Measurements from ENCODE around the gene CLIC6.
"Not testable (repeated sequence)": the region's sequence is repeated elsewhere in the genome, so short reads cannot be mapped to it uniquely, and the experiment has no call there.

Gene CLIC6

DNA sequence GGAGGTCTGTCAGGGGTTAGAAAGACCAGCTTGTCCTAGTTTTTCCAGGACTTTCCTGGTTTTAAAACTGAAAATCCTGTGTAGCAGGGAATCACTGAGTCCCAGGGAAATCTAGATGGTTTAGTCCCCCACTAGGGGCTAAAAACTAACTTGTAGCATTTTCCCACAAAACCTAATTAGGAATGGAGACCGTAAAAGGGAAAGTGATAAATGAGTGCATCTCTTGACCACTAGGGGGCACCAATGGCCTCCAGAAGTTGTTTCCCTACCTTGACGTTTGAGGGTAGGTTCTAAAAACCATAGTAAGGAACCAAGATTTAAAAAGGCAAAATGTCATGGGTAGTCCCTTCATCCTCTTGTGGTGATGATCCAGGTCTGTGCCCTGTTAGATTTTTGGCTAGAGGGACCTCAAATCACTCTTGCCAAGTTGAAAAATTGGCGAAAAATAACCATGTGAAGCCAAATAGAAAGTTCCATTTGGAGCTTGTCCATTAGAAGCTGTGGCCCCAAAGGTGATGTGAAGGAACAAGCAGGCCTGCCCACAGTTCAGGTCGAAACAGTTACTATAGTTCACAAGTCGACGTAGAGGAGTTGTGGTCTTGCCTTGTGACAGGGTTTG is 24.5 kb downstream of the CLIC6 start:
- DNase-seq (ENCODE audit: low spot score): peak; percentile 58

DNA sequence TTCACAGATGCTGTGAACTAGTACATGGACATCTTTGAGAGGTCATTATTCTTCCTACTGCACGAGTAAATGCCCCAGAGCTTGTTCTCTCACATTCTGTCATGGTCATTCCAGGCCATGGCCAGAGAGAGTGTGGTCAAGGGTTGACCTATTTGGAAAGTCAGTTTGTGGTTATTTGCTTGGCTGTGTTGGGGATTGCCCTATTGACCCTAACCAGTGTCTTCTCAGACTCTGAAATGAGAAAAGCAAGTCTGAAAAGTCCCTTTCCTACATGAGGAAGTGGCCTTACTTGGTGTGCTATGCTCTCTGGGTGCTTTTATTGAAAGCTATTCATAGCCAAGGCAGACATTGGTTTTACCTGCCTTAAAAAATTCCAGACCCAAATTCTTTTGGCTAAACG is 26.6 kb downstream of the CLIC6 start:
- DNase-seq (ENCODE audit: low spot score): no peak

DNA sequence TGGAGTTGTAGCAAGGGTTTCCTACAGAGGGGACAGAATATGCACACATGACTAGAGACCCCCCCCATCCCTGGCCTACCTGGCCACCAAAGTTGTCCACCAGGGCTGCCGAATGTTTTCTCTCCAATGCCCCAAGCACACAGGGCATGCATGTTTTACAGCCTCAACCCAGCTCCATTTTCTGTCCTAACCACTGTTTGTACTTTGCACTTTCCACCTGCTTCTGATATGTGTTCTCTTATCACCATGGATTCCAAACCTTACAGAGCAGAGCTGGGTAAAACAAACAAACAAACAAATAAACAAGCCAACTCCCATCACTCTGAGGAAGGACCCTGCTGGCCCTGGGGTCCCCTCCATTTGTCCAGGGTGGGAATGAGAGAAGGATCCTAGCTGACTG is 27.3 kb downstream of the CLIC6 start:
- no peak for DNase-seq (ENCODE audit: low spot score)

DNA sequence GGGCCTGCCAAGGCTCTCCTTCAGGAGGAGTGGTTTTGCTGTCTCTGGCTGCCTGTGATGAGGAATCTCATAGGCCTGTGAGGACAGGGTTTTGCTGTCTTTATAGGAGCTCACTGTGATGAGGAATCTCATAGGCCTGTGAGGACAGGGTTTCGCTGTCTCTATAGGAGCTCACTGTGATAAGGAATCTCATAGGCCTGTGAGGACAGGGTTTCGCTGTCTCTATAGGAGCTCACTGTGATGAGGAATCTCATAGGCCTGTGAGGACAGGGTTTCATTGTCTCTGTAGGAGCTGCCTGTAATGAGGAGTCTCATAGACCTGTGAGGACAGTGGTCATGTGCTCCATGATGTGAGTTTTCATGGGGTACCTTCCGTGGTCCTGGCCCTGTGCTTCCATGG is 29.0 kb downstream of the CLIC6 start:
- no peak for DNase-seq (ENCODE audit: low spot score)

DNA sequence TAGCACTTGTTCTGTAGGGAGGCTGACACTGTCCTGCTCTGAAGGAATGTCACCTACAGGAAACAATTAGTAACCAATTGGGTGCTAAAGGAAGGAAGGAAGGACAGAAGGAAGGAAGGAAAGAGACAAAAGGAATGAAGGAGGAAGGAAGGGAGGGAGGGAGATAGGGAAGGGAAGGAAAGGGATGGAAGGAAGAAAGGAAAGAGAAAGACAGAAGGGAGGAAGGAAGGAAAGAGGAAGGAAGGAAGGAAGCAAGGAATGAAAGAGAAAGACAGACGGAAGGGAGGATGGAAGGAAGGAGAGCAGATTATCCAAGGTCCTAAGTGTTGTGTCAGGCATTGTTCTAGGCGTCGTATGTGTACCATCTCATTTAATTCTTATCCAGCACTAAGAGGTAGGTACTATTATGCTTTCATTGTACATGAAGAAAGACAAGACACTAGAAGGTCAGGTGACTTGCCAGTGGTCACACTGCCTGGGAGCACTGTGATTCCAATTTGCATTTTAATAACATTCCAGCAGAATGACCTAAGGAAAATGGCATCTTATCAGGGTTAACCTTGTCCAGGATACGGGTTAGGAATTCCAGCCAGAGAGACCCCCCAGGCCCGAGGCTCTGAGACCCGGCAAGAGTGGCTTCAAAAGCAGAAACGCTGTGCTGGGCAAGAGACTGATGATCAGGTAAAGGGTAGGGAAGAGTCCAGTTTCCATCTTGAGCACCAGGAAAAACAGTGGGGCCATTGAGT is 29.6 kb downstream of the CLIC6 start:
- no peak for DNase-seq (ENCODE audit: low spot score)

DNA sequence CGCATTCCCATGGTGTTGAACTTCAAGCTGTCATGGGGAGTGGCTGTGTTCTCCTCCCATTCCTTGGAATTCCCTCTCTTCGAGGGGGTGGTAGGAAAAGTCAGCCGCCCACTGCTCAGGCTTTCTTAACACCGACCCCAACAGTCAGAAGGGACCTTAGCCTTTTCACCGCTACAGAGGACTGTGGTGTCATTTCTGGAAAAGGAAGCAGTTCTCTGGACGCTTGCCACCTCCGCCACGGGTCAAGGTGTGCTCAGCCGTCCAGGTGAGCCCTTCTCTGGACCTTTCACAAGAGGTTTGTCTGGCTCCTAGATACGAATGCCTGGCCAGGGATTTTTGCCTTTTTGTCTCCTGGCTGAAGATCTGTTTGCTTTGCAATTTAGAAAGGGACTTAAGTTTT is 31.8 kb downstream of the CLIC6 start:
- no peak for DNase-seq (ENCODE audit: low spot score)

DNA sequence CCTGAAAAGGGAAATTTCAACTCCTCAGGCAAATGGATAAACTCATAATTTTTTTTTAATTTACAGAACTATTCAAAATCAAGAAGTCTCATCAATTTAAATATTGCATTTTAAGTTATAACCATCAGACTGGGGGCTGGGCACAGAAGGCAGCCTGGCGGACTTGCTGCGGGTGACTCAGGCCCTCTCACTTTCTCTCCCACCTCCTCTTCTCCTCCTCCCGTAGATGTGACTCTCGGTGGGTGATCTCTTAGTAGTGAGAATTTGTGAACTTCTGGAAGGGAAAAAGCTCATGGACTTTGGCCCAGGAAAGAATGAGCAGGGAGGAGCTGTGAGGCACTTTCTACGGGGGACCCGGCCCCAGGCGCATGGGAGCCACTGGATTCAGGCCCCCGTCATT is 32.9 kb downstream of the CLIC6 start:
- no peak for DNase-seq (ENCODE audit: low spot score)

DNA sequence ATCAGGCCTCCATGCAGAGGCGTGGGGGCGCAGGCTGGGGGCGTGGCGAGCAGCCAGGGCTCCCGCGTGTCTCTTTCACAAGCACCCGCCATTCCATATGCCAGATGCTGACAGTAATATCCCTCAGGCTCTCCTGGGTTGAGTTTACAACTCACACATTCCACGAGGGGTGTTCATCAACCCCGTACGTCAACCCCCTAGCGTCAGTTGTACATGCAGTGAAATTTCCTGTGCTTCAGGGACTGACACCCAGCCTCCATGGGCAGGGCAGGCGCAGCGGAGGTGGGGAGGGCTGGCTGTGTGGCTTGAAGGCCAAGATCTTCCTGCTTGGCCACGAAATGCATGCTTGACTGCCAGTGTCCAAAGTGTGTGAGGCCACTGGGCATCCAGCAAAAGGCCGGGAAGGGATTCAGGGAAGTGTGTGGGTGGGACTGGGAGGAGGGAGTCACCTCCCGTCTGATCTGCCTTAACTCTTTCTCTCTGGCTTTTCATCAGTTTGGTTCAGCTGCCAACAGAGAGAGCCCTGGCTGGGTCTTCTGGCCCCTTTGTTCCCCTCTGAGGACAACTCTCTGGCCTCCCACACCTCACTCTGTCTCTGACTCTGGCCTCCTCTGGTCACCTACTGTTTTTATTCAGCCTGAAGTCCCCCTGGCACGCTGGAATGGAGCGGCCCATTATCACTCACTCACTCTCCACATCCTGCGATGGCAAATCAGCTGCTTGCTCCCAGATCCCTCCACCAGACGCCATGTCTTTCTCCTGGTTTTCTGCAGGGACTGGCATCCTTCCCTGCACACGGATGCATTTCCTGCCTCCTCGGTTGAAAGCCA is 33.8 kb downstream of the CLIC6 start:
- DNase-seq (ENCODE audit: low spot score): no peak

DNA sequence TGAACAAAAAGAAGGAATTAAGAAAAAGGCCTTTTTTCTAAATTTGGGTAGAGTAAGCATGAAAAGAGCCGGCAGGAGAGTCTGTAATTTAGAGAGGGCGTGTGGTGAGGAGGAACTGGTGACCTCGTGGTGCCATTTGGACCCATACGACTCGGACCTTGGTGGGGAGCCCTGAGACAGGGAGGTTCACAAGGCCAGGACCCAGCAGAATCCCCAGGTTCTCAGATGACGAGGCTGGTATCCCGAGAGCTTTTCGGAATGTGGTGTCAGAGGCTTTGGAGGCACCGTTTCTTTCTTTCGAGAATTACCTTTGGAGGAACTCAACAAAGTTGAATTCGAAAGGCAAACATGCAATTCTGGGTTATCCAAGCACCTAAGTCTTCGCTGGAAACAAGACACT is 34.8 kb downstream of the CLIC6 start:
- DNase-seq (ENCODE audit: low spot score): no peak

DNA sequence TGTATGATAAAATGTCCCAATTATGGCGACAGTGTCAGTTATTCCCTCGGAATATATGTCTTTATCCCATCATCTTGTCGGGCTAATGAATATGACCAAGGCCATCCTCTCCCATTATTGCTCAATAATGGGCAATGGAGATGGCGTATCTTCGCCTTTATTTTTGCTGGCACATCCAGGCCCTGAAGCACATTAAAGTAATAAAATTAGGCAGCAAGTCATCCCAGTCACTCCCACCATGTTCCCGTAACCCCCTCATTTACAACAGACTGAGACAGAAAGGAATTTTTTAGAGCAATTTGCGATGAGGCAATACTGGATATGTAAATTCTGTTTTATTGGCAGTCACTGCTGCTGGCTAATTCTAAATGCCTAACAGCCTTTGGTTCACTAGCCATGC is 35.3 kb downstream of the CLIC6 start:
- no peak for DNase-seq (ENCODE audit: low spot score)

DNA sequence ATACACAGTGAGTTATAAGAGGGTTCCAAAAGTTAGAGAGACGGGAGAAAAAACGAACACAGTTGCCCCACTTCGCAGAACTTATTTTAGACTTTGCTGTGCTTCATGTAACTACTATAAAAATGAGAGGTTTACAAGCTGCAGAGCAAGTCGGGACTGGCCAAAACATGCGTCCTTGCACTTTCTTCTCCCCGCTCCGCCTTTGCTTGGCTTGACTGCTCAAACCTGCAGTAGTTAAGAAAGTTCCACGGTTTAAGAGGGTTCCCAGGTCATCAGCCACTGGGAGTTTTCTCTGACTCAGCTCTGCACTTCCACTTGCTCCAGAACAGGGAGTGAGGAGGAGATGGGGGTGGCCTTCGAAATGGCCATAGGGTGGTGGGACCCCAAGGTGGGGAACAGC is 36.2 kb downstream of the CLIC6 start:
- no peak for DNase-seq (ENCODE audit: low spot score)

DNA sequence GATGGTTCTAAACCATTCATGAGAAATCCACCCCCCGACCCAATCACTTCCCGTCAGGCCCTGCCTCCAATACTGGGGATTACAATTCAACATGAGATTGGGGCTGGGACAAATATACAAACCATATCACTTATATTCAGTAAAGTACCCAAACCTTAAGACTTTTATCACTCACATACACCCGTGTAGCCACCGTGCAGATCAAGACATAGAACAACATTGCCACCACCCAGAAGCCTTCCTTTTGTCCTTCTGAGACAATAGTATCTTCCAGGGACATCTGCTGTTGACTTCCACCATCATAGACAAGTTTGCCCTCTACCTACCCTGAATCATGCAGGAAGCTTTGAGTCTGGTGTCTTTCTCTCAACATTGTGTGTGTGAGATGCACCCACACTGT is 37.5 kb downstream of the CLIC6 start:
- DNase-seq (ENCODE audit: low spot score): no peak

DNA sequence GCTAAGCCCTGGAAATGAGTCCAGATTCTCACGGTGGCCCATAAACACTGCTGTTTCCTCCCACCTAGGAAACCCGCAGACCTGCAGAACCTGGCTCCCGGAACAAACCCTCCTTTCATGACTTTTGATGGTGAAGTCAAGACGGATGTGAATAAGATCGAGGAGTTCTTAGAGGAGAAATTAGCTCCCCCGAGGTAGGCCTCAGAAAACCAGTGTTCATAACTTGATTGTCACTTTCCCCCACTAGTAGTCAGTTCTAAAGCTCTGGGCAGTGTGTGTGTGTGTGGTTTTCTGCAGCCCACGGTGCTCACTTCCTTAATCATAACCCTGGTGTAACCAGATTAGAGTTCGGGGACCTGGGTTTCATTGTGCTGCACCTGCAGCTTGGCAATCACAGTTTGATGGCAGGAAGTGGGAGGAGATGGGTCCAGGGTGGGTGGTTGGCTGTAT is 39.1 kb downstream of the CLIC6 start:
- DNase-seq (ENCODE audit: low spot score): no peak

DNA sequence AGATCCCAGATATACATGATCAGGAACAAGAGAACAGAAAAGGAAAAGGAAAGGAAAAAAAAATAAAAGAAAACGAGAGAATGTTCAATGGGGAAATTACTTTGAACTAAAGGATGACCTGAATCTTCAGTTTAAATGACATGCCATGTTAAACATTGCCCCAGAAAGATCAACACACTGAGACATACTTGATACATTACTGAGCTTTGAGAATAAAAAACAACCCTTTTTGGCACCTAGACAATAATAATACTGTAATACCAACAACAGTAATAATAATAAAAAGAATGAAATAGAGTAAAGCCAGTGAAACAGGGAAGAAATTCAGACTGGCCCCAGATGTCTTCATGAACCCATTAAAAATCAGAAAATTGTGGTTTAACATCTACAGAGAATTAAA is 44.8 kb downstream of the CLIC6 start:
- no peak for DNase-seq (ENCODE audit: low spot score)

DNA sequence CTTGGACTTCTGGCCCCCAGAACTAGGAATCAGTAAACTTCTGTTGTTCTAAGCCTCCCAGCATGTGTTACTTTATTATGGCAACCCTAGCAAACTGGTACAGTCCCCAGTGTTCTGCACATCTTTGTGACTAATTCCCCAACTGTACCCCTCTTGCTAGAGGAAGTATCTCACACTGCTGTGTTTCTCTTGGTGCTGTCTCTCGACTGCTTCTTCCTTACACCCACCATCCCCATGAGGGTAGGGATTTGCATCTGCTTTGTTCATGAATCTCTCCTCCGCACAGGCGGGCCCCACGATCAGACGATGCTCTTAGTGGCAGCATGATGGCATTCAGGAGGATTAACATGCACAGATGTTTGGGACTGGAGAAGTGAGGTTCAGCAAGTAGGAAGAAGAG is 46.7 kb downstream of the CLIC6 start:
- no peak for DNase-seq (ENCODE audit: low spot score)

DNA sequence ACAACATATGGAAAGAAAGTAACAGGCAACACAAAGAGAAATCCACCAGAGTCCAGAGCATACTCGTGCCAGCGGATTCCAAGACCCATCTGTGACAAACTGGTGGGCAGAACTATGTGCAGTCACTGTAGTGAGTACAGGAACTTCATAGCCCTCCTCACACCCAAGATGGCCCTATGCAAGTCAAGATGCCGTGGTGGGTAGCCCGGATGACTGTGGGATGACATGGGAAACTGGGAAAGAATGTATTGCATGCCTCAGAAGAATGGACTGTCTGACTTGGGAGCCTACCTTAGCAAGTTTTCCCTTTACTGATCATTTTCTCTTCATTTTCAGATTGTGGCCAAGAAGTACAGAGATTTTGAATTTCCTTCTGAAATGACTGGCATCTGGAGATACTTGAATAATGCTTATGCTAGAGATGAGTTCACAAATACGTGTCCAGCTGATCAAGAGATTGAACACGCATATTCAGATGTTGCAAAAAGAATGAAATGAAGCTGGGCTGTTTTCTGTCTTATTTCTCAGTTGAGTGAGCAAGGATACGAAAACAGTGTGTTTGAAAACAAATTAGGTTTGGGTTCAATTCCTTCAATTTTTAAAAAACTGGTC is 47.3 kb downstream of the CLIC6 start:
- no peak for DNase-seq (ENCODE audit: low spot score)

DNA sequence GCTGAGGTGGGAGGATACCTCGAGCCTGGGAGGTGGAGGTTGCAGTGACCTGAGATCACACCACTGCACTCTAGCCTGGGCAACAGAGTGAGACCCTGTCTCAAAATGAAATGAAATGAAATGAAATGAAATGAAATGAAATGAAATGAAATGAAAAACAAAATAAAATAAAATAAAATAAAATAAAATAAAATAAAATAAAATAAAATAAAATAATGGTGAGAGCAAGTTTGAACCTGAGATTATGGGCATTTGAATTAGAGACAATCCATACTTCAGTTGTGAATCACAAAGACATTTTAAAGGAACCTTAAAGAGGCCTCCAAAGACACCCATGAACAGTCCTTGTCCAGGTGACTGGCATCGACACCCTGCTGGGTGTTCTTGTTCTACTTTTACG is 49.7 kb downstream of the CLIC6 start:
- not testable (repeated sequence) for DNase-seq (ENCODE audit: low spot score)

DNA sequence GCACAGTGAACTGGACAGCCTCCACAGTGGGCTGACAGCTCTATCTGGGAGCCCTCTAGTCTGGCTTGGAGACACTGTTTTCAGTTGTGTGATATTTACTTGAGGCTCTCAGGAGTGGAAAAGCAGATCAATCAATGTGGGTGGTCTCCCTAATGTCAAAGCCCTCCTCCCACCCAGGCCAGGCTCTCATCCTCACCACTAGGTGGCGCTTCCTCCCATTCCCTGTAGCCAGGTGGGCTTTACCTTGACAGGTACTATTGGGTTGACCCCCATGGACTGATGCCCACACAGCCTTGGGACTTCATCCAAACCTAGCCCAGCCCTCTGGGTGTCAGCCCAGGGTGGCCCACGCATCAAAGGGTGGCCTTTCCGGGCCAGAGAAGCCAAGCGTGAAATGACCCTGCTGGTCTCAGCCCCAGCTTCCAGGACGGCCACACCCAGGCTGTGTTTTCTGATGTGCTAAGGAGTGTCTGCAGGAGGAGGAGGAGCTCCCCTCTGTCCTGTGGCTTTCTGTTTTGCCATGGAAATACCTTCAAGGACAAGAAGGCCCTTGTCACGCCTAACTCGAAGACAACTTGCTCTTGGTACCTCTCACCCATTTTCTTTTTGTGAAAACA is 54.0 kb downstream of the CLIC6 start:
- no peak for DNase-seq (ENCODE audit: low spot score)

DNA sequence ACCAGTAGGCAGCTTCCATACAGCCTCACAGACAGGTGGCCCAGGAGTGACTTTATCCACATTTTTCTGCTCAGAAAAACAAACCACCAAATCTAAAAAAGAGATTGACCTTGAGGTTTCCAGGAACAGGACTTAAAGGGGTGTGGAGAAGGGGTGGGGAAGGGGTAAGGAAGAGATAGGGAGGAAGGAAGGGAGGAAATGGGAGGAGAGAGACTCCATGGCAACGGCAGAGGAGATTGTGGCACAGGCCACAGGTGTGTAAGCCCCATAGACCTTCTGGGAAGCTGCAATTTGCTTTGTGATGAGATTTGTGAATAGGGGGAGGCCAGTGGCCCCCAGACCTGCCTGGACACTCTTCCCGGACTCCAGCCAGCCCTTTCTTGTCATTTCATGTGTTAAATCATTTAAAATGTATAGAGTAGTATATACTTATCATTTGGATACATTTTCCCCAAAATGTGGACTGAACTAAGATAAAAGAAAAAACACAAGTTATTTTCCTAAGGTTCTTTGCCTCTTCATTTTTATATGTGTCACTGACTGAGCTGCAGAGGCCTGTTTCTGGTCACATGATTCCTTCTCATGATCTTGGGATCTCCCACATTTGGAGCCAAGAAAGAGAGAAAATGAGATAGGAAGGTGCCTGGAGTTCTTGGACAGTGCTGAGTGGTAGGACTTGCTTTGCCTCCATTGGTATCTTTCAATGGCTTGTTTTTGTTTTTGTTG is 55.5 kb downstream of the CLIC6 start:
- no peak for DNase-seq (ENCODE audit: low spot score)

DNA sequence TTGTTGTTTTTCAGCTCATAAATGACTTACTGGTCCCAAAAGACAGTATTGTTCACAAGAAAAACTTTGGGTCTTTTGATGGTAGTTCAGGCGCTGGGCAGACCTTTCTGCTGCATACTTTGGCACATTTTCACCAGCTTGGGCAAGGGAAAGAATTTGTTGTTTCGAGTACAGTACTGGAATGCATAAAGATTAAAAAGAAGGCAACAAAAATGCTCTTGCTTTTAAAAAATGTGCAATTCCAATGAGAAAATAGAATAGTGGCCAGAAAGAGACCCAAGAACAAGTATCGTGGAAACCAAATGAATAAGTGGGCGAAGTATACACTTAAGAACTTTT is 56.0 kb downstream of the CLIC6 start:
- DNase-seq (ENCODE audit: low spot score): no peak

DNA sequence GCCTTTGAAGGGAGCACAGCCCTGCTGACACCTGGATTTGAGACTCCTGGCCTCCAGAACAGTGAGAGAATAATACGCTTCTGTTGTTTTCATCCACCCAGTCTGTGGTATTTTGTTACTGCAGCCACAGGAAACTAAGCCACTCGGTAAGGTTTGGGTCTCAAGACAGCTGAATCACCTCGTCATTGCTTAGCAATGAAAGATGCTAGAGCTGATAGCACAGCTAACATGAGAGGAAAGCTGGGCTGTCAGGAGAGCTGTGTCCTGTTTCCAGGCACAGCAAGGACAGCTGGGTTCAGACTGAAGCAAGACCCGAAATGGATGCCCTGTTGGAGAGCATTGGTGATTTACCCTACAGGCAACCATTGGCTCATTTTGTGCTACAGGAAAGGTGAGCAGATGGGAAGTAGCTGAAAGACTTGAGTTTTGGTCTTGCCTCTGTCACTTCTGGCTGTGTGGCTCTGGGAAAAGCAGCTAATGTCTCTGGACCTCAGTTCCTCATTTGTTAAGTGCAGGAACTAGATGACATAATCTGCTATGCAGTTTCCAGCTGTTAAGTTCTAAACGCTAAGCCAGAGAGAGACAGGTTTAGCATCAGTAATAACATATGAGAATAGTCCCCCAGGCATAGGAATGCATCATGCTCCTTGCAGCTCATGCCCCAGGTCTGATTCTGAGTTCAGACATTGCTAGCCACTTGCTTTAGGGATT is 58.0 kb downstream of the CLIC6 start:
- no peak for DNase-seq (ENCODE audit: low spot score)

Data from LoVo (cell line).